Muscle of leg (tissue), 11 donors: ENCODE results near the gene UST. TPM values are rescaled to one million over a fixed set of nuclear protein-coding genes. Genes with fewer than 3 reads are reported as not detected.
"Not testable (repeated sequence)": the region's sequence is repeated elsewhere in the genome, so short reads cannot be mapped to it uniquely, and the experiment has no call there.

Experiments used
- DNase-seq: peaks from one replicate; pipeline ENCODE4 v3.0.0; 2013
- H3K27ac ChIP-seq: one replicate; pipeline ENCODE4 v1.5.1; 2013; ENCODE audit warnings: mild to moderate bottlenecking, low read length, control low read depth
- H3K27me3 ChIP-seq: one replicate; pipeline ENCODE4 v1.6.1; 2013; ENCODE audit warnings: low read length; ENCODE audit not compliant: control insufficient read depth, insufficient read depth
- H3K36me3 ChIP-seq: one replicate; pipeline ENCODE4 v1.6.1; 2013; ENCODE audit warnings: low read length; ENCODE audit not compliant: control insufficient read depth, insufficient read depth
- H3K4me1 ChIP-seq: one replicate; pipeline ENCODE4 v1.6.1; 2013; ENCODE audit warnings: low read length; ENCODE audit not compliant: control insufficient read depth, insufficient read depth
- H3K4me3 ChIP-seq: one replicate; pipeline ENCODE4 v1.5.1; 2013; ENCODE audit warnings: low read length, control low read depth
- H3K9me3 ChIP-seq: replicated peaks from 2 replicates; pipeline ENCODE4 v1.6.1; 2013; ENCODE audit warnings: low read depth, low read length; ENCODE audit not compliant: control insufficient read depth
- WGBS: methylation state at CpG from one replicate; pipeline ENCODE4 v1.1.5; 2013; ENCODE audit warnings: missing lambda C conversion rate; ENCODE audit not compliant: insufficient coverage; 5-methylcytosine and 5-hydroxymethylcytosine counted together
- polyA plus RNA-seq, 8 donors: library from polyadenylated mRNA; unstranded; fragments of 120-200 nt; gene quantifications; one replicate each; pipeline versions ENCODE4 v1.2.1 to v1.2.3, GENCODE V29; 2013; ENCODE audit warnings: inconsistent platforms in 1 of 8, low replicate concordance in 1 of 8; ENCODE audit not compliant: insufficient read length in 8 of 8, insufficient read depth in 1 of 8
- total RNA-seq: library from RNA; stranded (reverse); fragments of 120-200 nt; gene quantifications from one replicate; pipeline ENCODE4 v1.2.4, GENCODE V29; 2013

The UST gene
- total and polyA plus RNA-seq, 9 donors: 5.0 to 15.6 (median 9.3) TPM

- 58% methylated on average over 7 of the region's 9 CpGs for WGBS
- Histone ChIP-seq H3K36me3 (no peaks in the 10 kb centered on the region), H3K4me1 (no peaks in the 10 kb centered on the region), H3K27me3 (no peaks in the 10 kb centered on the region), H3K9me3 (no peaks in the 10 kb centered on the region), H3K4me3 (no peak overlapping the region), H3K27ac (no peak overlapping the region)
- DNase-seq: no peak
Observed at GRCh38 chr6:148874698-148875293, 128.0 kb downstream of the UST start.

- 94% methylated on average over 5 of the region's 5 CpGs for WGBS
- no peaks in the 10 kb centered on the region for H3K9me3 ChIP-seq
- DNase-seq: no peak
- H3K4me1 ChIP-seq: no peaks in the 10 kb centered on the region
- H3K4me3 ChIP-seq: no peak overlapping the region
- H3K27me3 ChIP-seq: no peaks in the 10 kb centered on the region
- H3K36me3 ChIP-seq: no peaks in the 10 kb centered on the region
- H3K27ac ChIP-seq: peak overlapping the region; percentile 59
Observed at GRCh38 chr6:148878683-148879082, 131.9 kb downstream of the UST start.

- no CpG with 5 or more reads among the region's 7 CpGs for WGBS
- H3K4me1 ChIP-seq, H3K4me3 ChIP-seq, H3K9me3 ChIP-seq, H3K36me3 ChIP-seq, H3K27me3 ChIP-seq, DNase-seq, H3K27ac ChIP-seq: not testable (repeated sequence)
Observed at GRCh38 chr6:148880742-148881141, 133.9 kb downstream of the UST start.

GRCh38 chr6:148881593-148882311 lies 134.9 kb downstream of the UST start:
- H3K36me3 ChIP-seq: no peaks in the 10 kb centered on the region
- H3K27ac ChIP-seq: no peak overlapping the region
- no peak for DNase-seq
- no peaks in the 10 kb centered on the region for H3K9me3 ChIP-seq
- no peaks in the 10 kb centered on the region for H3K27me3 ChIP-seq
- no peak overlapping the region for H3K4me3 ChIP-seq
- peaks cover 3% of the 10 kb centered on the region for H3K4me1 ChIP-seq
- 53% methylated on average over 6 of the region's 9 CpGs for WGBS

GRCh38 chr6:148883270-148883669 lies 136.4 kb downstream of the UST start:
- H3K4me3 ChIP-seq: no peak overlapping the region
- H3K4me1 ChIP-seq: peaks cover 3% of the 10 kb centered on the region
- no peaks in the 10 kb centered on the region for H3K27me3 ChIP-seq
- no peak overlapping the region for H3K27ac ChIP-seq
- DNase-seq: peak; percentile 64
- no peaks in the 10 kb centered on the region for H3K9me3 ChIP-seq
- 100% methylated on average over 1 of the region's 2 CpGs for WGBS
- H3K36me3 ChIP-seq: no peaks in the 10 kb centered on the region

GRCh38 chr6:148884461-148884860 lies 137.6 kb downstream of the UST start:
- Histone ChIP-seq H3K4me1 (peaks cover 12% of the 10 kb centered on the region), H3K4me3 (no peak overlapping the region), H3K27ac (no peak overlapping the region), H3K9me3 (no peaks in the 10 kb centered on the region), H3K36me3 (no peaks in the 10 kb centered on the region), H3K27me3 (no peaks in the 10 kb centered on the region)
- no peak for DNase-seq
- 78% methylated on average over 2 of the region's 2 CpGs for WGBS

GRCh38 chr6:148885136-148885865 lies 138.5 kb downstream of the UST start:
- Histone ChIP-seq H3K36me3 (no peaks in the 10 kb centered on the region), H3K4me1 (peaks cover 17% of the 10 kb centered on the region), H3K27me3 (no peaks in the 10 kb centered on the region), H3K9me3 (no peaks in the 10 kb centered on the region), H3K27ac (peak overlapping the region; percentile 22), H3K4me3 (no peak overlapping the region)
- DNase-seq: peak; percentile 93
- WGBS: 63% methylated on average over 2 of the region's 6 CpGs

- peaks cover 17% of the 10 kb centered on the region for H3K4me1 ChIP-seq
- H3K27me3 ChIP-seq: no peaks in the 10 kb centered on the region
- H3K27ac ChIP-seq: no peak overlapping the region
- H3K36me3 ChIP-seq: no peaks in the 10 kb centered on the region
- no peaks in the 10 kb centered on the region for H3K9me3 ChIP-seq
- WGBS: 25% methylated on average over 2 of the region's 7 CpGs
- DNase-seq: peak; percentile 64
- no peak overlapping the region for H3K4me3 ChIP-seq
Observed at GRCh38 chr6:148885925-148886845, 139.4 kb downstream of the UST start.

- no peak for DNase-seq
- H3K4me1 ChIP-seq: peaks cover 17% of the 10 kb centered on the region
- 58% methylated on average over 3 of the region's 3 CpGs for WGBS
Observed at GRCh38 chr6:148887181-148887580, 140.4 kb downstream of the UST start.

More at GRCh38 chr6:148887181-148887580, 140.4 kb downstream of the UST start:
- Histone ChIP-seq H3K36me3 (no peaks in the 10 kb centered on the region), H3K27ac (no peak overlapping the region), H3K4me3 (no peak overlapping the region), H3K27me3 (no peaks in the 10 kb centered on the region), H3K9me3 (no peaks in the 10 kb centered on the region)
